H1 (cell line): ENCODE data around the gene KCNJ10. TPM values are rescaled to one million over a fixed set of nuclear protein-coding genes. Genes with fewer than 3 reads are reported as not detected.

Experiments used
- CTCF ChIA-PET: fragments of 300-600 bp; sonication (Branson Sonifier 250); formaldehyde crosslinking; loops from one replicate; lab custom pipeline; 2021; ENCODE audit not compliant: partially characterized antibody; lab: Charles Lee
- POLR2A ChIA-PET: fragments of 300-600 bp; sonication (Branson Sonifier 250); formaldehyde crosslinking; loops from one replicate; lab custom pipeline; 2021; ENCODE audit warnings: inconsistent platforms; ENCODE audit not compliant: partially characterized antibody; lab: Charles Lee
- DNase-seq, 2 experiments: peaks; one replicate each; pipeline versions ENCODE4 v3.0.0 to v3.0.0-alpha.2; 2010 to 2022; ENCODE audit warnings: low spot score in 2 of 2, low read depth in 1 of 2, mixed read lengths in 1 of 2
- FAIRE-seq: peaks from 2 replicates; lab custom pipeline; 2011; peaks lifted over from hg19 to GRCh38; lab: Jason Lieb, UNC
- H2AFZ ChIP-seq: 2 replicates; pipeline ENCODE4 v1.8.1; 2012; ENCODE audit warnings: low read length, inconsistent platforms
- H2AK5ac ChIP-seq: 2 replicates; pipeline ENCODE4 v1.6.1; 2013; ENCODE audit warnings: low read depth, low read length
- H2BK120ac ChIP-seq: replicated peaks from 2 replicates; pipeline ENCODE3; 2013; ENCODE audit warnings: low read depth, low read length, inconsistent platforms
- H2BK12ac ChIP-seq: 2 replicates; pipeline ENCODE4 v1.6.1; 2013; ENCODE audit warnings: low read depth, low read length
- H2BK15ac ChIP-seq: 2 replicates; pipeline ENCODE4 v1.6.1; 2013; ENCODE audit warnings: low read length
- H2BK20ac ChIP-seq: 2 replicates; pipeline ENCODE4 v1.6.1; 2013; ENCODE audit warnings: low read length
- H2BK5ac ChIP-seq: 2 replicates; pipeline ENCODE4 v1.6.1; 2013; ENCODE audit warnings: low read depth, low read length
- H3K14ac ChIP-seq: 2 replicates; pipeline ENCODE4 v1.6.1; 2013; ENCODE audit warnings: inconsistent platforms; ENCODE audit not compliant: insufficient read length
- H3K18ac ChIP-seq: 2 replicates; pipeline ENCODE4 v1.6.1; 2013; ENCODE audit warnings: low read length; ENCODE audit errors: extremely low read depth
- H3K23ac ChIP-seq: 2 replicates; pipeline ENCODE4 v1.6.1; 2013; ENCODE audit warnings: inconsistent platforms; ENCODE audit not compliant: insufficient read length
- H3K23me2 ChIP-seq: 2 replicates; pipeline ENCODE4 v1.6.1; 2013; ENCODE audit warnings: low read depth, low read length
- H3K27ac ChIP-seq: 2 replicates; pipeline ENCODE4 v1.6.1; 2011; ENCODE audit warnings: low read depth, low read length, inconsistent platforms
- H3K27me3 ChIP-seq, 4 experiments: replicated peaks in 1 of 4; 1 replicate in 1 of 4; 2 replicates in 3 of 4; pipeline versions ENCODE4 v1.6.1 to v1.8.1; 2011 to 2013; ENCODE audit warnings: low read length in 3 of 4, mild to moderate bottlenecking in 3 of 4, inconsistent platforms in 2 of 4, mixed read lengths in 2 of 4, moderate library complexity in 1 of 4; ENCODE audit not compliant: control insufficient read depth in 3 of 4, insufficient read depth in 3 of 4; ENCODE audit errors: extremely low read depth in 1 of 4
- H3K36me3 ChIP-seq, 4 experiments: 2 replicates each; pipeline versions ENCODE4 v1.6.1 to v1.8.1; 2011 to 2013; ENCODE audit warnings: mild to moderate bottlenecking in 4 of 4, low read length in 3 of 4, moderate library complexity in 2 of 4, control low read depth in 1 of 4, inconsistent platforms in 1 of 4; ENCODE audit not compliant: insufficient read depth in 4 of 4, control insufficient read depth in 2 of 4
- H3K4ac ChIP-seq: replicated peaks from 2 replicates; pipeline ENCODE3; 2013; ENCODE audit warnings: low read length, low read depth, mixed read lengths, inconsistent platforms; ENCODE audit not compliant: insufficient read length
- H3K4me1 ChIP-seq, 4 experiments: replicated peaks in 1 of 4; 1 replicate in 1 of 4; 2 replicates in 3 of 4; pipeline versions ENCODE4 v1.6.1 to v1.8.1; 2011 to 2013; ENCODE audit warnings: low read length in 3 of 4, inconsistent platforms in 2 of 4, mixed read lengths in 1 of 4; ENCODE audit not compliant: insufficient read depth in 4 of 4, control insufficient read depth in 3 of 4
- H3K4me2 ChIP-seq, 2 experiments: 2 replicates each; pipeline versions ENCODE4 v1.6.1 to v1.8.1; 2011 to 2013; ENCODE audit warnings: low read depth in 2 of 2, low read length in 2 of 2, control low read depth in 1 of 2, inconsistent platforms in 1 of 2, mild to moderate bottlenecking in 1 of 2; ENCODE audit not compliant: insufficient read depth in 1 of 2
- H3K4me3 ChIP-seq, 4 experiments: fragments of 200-600, 300-600 bp in 1 of 4; sonication (generic), shearing (Covaris generic), sonication (Bioruptor Twin) in 1 of 4; 2 replicates each; pipeline versions ENCODE4 v1.5.1 to v1.8.1; 2011 to 2016; ENCODE audit warnings: low read length in 4 of 4, low read depth in 3 of 4, control low read depth in 2 of 4, inconsistent platforms in 2 of 4, mild to moderate bottlenecking in 2 of 4, mixed read lengths in 1 of 4, moderate library complexity in 1 of 4; ENCODE audit not compliant: insufficient read depth in 2 of 4; ENCODE audit errors: extremely low read depth in 1 of 4
- H3K56ac ChIP-seq: replicated peaks from 2 replicates; pipeline ENCODE3; 2013; ENCODE audit warnings: low read depth, mild to moderate bottlenecking, mixed read lengths, low read length, inconsistent platforms; ENCODE audit not compliant: insufficient read length
- H3K79me1 ChIP-seq: 2 replicates; pipeline ENCODE4 v1.6.1; 2013; ENCODE audit warnings: low read depth, low read length, control low read depth
- H3K79me2 ChIP-seq, 2 experiments: 2 replicates each; pipeline versions ENCODE4 v1.6.1 to v1.8.1; 2012 to 2013; ENCODE audit warnings: low read length in 2 of 2, mild to moderate bottlenecking in 2 of 2, inconsistent platforms in 1 of 2; ENCODE audit not compliant: insufficient read depth in 2 of 2, control insufficient read depth in 1 of 2
- H3K9ac ChIP-seq, 4 experiments: replicated peaks in 1 of 4; 1 replicate in 1 of 4; 2 replicates in 3 of 4; pipeline versions ENCODE4 v1.6.1 to v1.8.1; 2011 to 2013; ENCODE audit warnings: low read depth in 3 of 4, low read length in 3 of 4, control low read depth in 2 of 4, mild to moderate bottlenecking in 2 of 4, moderate library complexity in 2 of 4, inconsistent platforms in 1 of 4; ENCODE audit errors: extremely low read depth in 1 of 4
- H3K9me3 ChIP-seq, 2 experiments: 2 replicates each; pipeline versions ENCODE4 v1.6.1 to v1.8.1; 2012 to 2013; ENCODE audit warnings: mild to moderate bottlenecking in 2 of 2, moderate library complexity in 2 of 2, control low read depth in 1 of 2, inconsistent platforms in 1 of 2, low read depth in 1 of 2, low read length in 1 of 2, mixed read lengths in 1 of 2; ENCODE audit not compliant: insufficient read depth in 2 of 2
- H4K20me1 ChIP-seq, 2 experiments: replicated peaks in 1 of 2; 2 replicates each; pipeline versions ENCODE3 to v1.8.1; 2011 to 2013; ENCODE audit warnings: inconsistent platforms in 2 of 2, low read length in 2 of 2, mild to moderate bottlenecking in 1 of 2; ENCODE audit not compliant: insufficient read depth in 2 of 2, control insufficient read depth in 1 of 2
- H4K5ac ChIP-seq: 2 replicates; pipeline ENCODE4 v1.6.1; 2013; ENCODE audit warnings: low read length, low read depth, mixed read lengths, inconsistent platforms; ENCODE audit not compliant: insufficient read length
- H4K8ac ChIP-seq: 2 replicates; pipeline ENCODE4 v1.8.0; 2013; ENCODE audit warnings: mild to moderate bottlenecking, moderate library complexity, low read length, inconsistent platforms; ENCODE audit not compliant: insufficient read depth; ENCODE audit errors: extremely low read depth
- H4K91ac ChIP-seq: replicated peaks from 2 replicates; pipeline ENCODE3; 2013; ENCODE audit warnings: low read length, mixed read lengths, inconsistent platforms; ENCODE audit not compliant: insufficient read length
- CHD2 ChIP-seq: IDR thresholded peaks from 2 replicates; pipeline ENCODE4 v1.6.1; 2012; ENCODE audit warnings: low read length, improper control_type of control experiment
- FOSL1 ChIP-seq: IDR thresholded peaks from 2 replicates; pipeline ENCODE4 v1.6.1; 2011; ENCODE audit warnings: mild to moderate bottlenecking, low read depth, low read length, moderate library complexity; ENCODE audit not compliant: insufficient read depth
- HDAC2 ChIP-seq, 2 experiments: fragments of 300-600 bp in 1 of 2; sonication (generic) in 1 of 2; IDR thresholded peaks; 2 replicates each; pipeline ENCODE4 v1.6.1; 2011 to 2012; ENCODE audit warnings: low read depth in 2 of 2, low read length in 2 of 2, mild to moderate bottlenecking in 2 of 2, moderate library complexity in 2 of 2, borderline replicate concordance in 1 of 2, inconsistent platforms in 1 of 2
- NANOG ChIP-seq: IDR thresholded peaks from 2 replicates; pipeline ENCODE4 v1.6.1; 2011; ENCODE audit warnings: low read length, low read depth, mild to moderate bottlenecking, inconsistent platforms; ENCODE audit not compliant: insufficient read depth, poor library complexity, severe bottlenecking
- POLR2A ChIP-seq, 2 experiments: IDR thresholded peaks; 1 replicate in 1 of 2; 2 replicates in 1 of 2; pipeline ENCODE4 v1.6.1; 2011; ENCODE audit warnings: low read depth in 2 of 2, low read length in 2 of 2, mild to moderate bottlenecking in 2 of 2; ENCODE audit errors: control extremely low read depth in 1 of 2
- RAD21 ChIP-seq, 2 experiments: IDR thresholded peaks in 1 of 2; conservative IDR thresholded peaks in 1 of 2; 2 replicates each; pipeline ENCODE4 v1.6.1; 2011; ENCODE audit warnings: low read depth in 2 of 2, low read length in 2 of 2, improper control_type of control experiment in 1 of 2, inconsistent platforms in 1 of 2, mild to moderate bottlenecking in 1 of 2, moderate library complexity in 1 of 2
- SP2 ChIP-seq: IDR thresholded peaks from 2 replicates; pipeline ENCODE4 v1.6.1; 2012; ENCODE audit warnings: mild to moderate bottlenecking, low read length, inconsistent platforms
- TBP ChIP-seq: IDR thresholded peaks from 2 replicates; pipeline ENCODE4 v1.6.1; 2011; ENCODE audit warnings: low read depth, low read length, improper control_type of control experiment
- WGBS, 2 experiments: shearing (Covaris generic) in 1 of 2; methylation state at CpG; one replicate each; pipeline versions ENCODE4 v1.1.6 to v1.1.7; 2013 to 2015; ENCODE audit warnings: low lambda C conversion rate in 2 of 2, mixed read lengths in 2 of 2, inconsistent platforms in 1 of 2, low coverage in 1 of 2, missing lambda C conversion rate in 1 of 2; ENCODE audit not compliant: insufficient replicate concordance in 2 of 2, insufficient coverage in 1 of 2, insufficient read length in 1 of 2; ENCODE audit errors: extremely low coverage in 1 of 2, missing lambda C conversion rate in 1 of 2; 5-methylcytosine and 5-hydroxymethylcytosine counted together
- polyA plus RNA-seq, 7 experiments: library from polyadenylated mRNA; depleted of rRNA in 3 of 7; stranded (reverse) in 5 of 7; unstranded in 2 of 7; fragments of >200 nt in 5 of 7; fragments of 200-250 nt in 2 of 7; gene quantifications; 1 replicate in 5 of 7; 2 replicates in 1 of 7; 4 replicates in 1 of 7; pipeline versions ENCODE4 v1.2.1 to v1.2.3, GENCODE V29; 2011 to 2013; ENCODE audit warnings: missing spikeins in 2 of 7, mixed read lengths in 2 of 7
- total RNA-seq: library from RNA; stranded (reverse); fragmentation: NEBNext Ultra II Directional; extraction: Animal tissue kit (Norgen Biotek cat#: 25700); gene quantifications from 2 replicates; pipeline ENCODE4 v1.2.1, GENCODE V29; 2021

KCNJ10 gene
- total and polyA plus RNA-seq, 2 of the 8 experiments (the other 6 are each of a cell fraction or from before 2014, with no cell fraction given) = 1.7 to 2.4 TPM

- H3K4ac ChIP-seq = no peak overlapping the region
- no peak overlapping the region for H2AK5ac ChIP-seq
- H3K4me1 ChIP-seq = peaks cover 0 to 5% (median 3%) of the 10 kb centered on the region in 4 experiments; a peak in 4 of 7 replicates
- no peak overlapping the region; a peak in 1 of 4 replicates for H3K4me2 ChIP-seq
- CTCF ChIA-PET = interaction anchor here (0.6 to 50.1 kb wide), 5 partner anchors 13 to 209 kb away, joined by 3 to 1874 read pairs (median 83); partner anchors contain the start of genes IGSF8 and KCNJ10
- H2BK120ac ChIP-seq = no peak overlapping the region
- no peak overlapping the region for H2BK5ac ChIP-seq
- H3K27ac ChIP-seq = no peak overlapping the region
- H3K36me3 ChIP-seq = peaks cover 0 to 5% (median 0%) of the 10 kb centered on the region in 4 experiments; a peak in 1 of 8 replicates
- POLR2A ChIA-PET = interaction anchor here (0.6 to 3.5 kb wide), 14 partner anchors 11 to 281 kb away, joined by 3 to 23 read pairs (median 3); partner anchors contain the start of genes IGSF8, IGSF9 and KCNJ10
- TF ChIP-seq FOSL1 = no peak
- no peak for TF ChIP-seq CHD2
- TF ChIP-seq RAD21 (IDR thresholded peaks at IDR 0.05 in 1 of 2, conservative IDR thresholded peaks at IDR 0.05 in 1 of 2; ENCODE audit: low read depth in 2 of 2, low read length in 2 of 2) = no peak
- TF ChIP-seq NANOG = no peak
- no peak for TF ChIP-seq POLR2A (IDR thresholded peaks at IDR 0.05; ENCODE audit: control extremely low read depth in 1 of 2, low read depth in 2 of 2, low read length in 2 of 2)
- no peak for TF ChIP-seq HDAC2 (IDR thresholded peaks at IDR 0.05; ENCODE audit: borderline replicate concordance in 1 of 2, low read depth in 2 of 2, low read length in 2 of 2)
- no peak for TF ChIP-seq TBP
- no peak for TF ChIP-seq SP2
- no peak overlapping the region for H3K9ac ChIP-seq
- H4K91ac ChIP-seq = no peak overlapping the region
- H3K23ac ChIP-seq = no peak overlapping the region
- H3K18ac ChIP-seq = no peak overlapping the region
- no peaks in the 10 kb centered on the region for H3K79me2 ChIP-seq
- H3K56ac ChIP-seq = no peak overlapping the region
- FAIRE-seq (no peak), DNase-seq (no peak)
- peaks cover 0 to 43% (median 30%) of the 10 kb centered on the region in 4 experiments; a peak in 6 of 7 replicates for H3K27me3 ChIP-seq
- no peaks in the 10 kb centered on the region for H3K79me1 ChIP-seq
- no peaks in the 10 kb centered on the region for H4K20me1 ChIP-seq
- H3K23me2 ChIP-seq = no peaks in the 10 kb centered on the region; the same call in 1 of the 2 replicates
- H4K5ac ChIP-seq = no peak overlapping the region
- WGBS, 2 experiments = 73% methylated on average over 3 of the region's 3 CpGs; no CpG with 5 or more reads in 1 of the 2 experiments
- no peak overlapping the region for H4K8ac ChIP-seq
- no peak overlapping the region for H2AFZ ChIP-seq
- no peak overlapping the region for H2BK15ac ChIP-seq
- no peak overlapping the region for H2BK20ac ChIP-seq
- H3K4me3 ChIP-seq = no peak overlapping the region
- H3K9me3 ChIP-seq = peaks cover 0 to 4% of the 10 kb centered on the region in 2 experiments; a peak in 1 of 4 replicates
- H2BK12ac ChIP-seq = no peak overlapping the region
- no peak overlapping the region for H3K14ac ChIP-seq
Measured at GRCh38 chr1:160082926-160083325, 13.0 kb upstream of the KCNJ10 start.
